ENCODE measurements around the gene ATXN2.

Gene ATXN2

GRCh38 chr12:111437816-111438454 lies 161.2 kb downstream of the ATXN2 start:
- DNase-seq (ENCODE audit: low read depth, low spot score), result no peak

GRCh38 chr12:111436811-111437210 lies 162.3 kb downstream of the ATXN2 start:
- no peak for DNase-seq (ENCODE audit: low read depth, low spot score)

- no peak for DNase-seq (ENCODE audit: low read depth, low spot score)
These were observed 162.8 kb downstream of the ATXN2 start for GRCh38 chr12:111436266-111436665.

- no peak for DNase-seq (ENCODE audit: low read depth, low spot score)
These were observed 163.4 kb downstream of the ATXN2 start for GRCh38 chr12:111435661-111436201.

- no peak for DNase-seq (ENCODE audit: low read depth, low spot score)
These were observed 164.3 kb downstream of the ATXN2 start for GRCh38 chr12:111434680-111435338.

- no peak for DNase-seq (ENCODE audit: low read depth, low spot score)
These were observed 165.1 kb downstream of the ATXN2 start for GRCh38 chr12:111434049-111434448.

- no peak for DNase-seq (ENCODE audit: low read depth, low spot score)
These were observed 167.3 kb downstream of the ATXN2 start for GRCh38 chr12:111431772-111432171.

GRCh38 chr12:111430433-111431353 lies 168.4 kb downstream of the ATXN2 start:
- DNase-seq (ENCODE audit: low read depth, low spot score), result no peak

GRCh38 chr12:111429828-111430432 lies 169.2 kb downstream of the ATXN2 start:
- no peak for DNase-seq (ENCODE audit: low read depth, low spot score)

- DNase-seq (ENCODE audit: low read depth, low spot score), result no peak
These were observed 170.4 kb downstream of the ATXN2 start for GRCh38 chr12:111428728-111429175.

GRCh38 chr12:111428081-111428727 lies 170.9 kb downstream of the ATXN2 start:
- no peak for DNase-seq (ENCODE audit: low read depth, low spot score)

- no peak for DNase-seq (ENCODE audit: low read depth, low spot score)
These were observed 171.6 kb downstream of the ATXN2 start for GRCh38 chr12:111427417-111428074.

- no peak for DNase-seq (ENCODE audit: low read depth, low spot score)
These were observed 172.6 kb downstream of the ATXN2 start for GRCh38 chr12:111426344-111427185.

GRCh38 chr12:111425655-111426054 lies 173.5 kb downstream of the ATXN2 start:
- DNase-seq (ENCODE audit: low read depth, low spot score), result no peak

GRCh38 chr12:111424793-111425251 lies 174.3 kb downstream of the ATXN2 start:
- DNase-seq (ENCODE audit: low read depth, low spot score), result no peak

- DNase-seq (ENCODE audit: low read depth, low spot score), result no peak
These were observed 174.8 kb downstream of the ATXN2 start for GRCh38 chr12:111424189-111424792.

GRCh38 chr12:111420494-111420893 lies 178.6 kb downstream of the ATXN2 start:
- no peak for DNase-seq (ENCODE audit: low read depth, low spot score)

GRCh38 chr12:111419784-111420183 lies 179.3 kb downstream of the ATXN2 start:
- no peak for DNase-seq (ENCODE audit: low read depth, low spot score)

GRCh38 chr12:111418594-111418880 lies 180.6 kb downstream of the ATXN2 start:
- no peak for DNase-seq (ENCODE audit: low read depth, low spot score)

Data from iPS DF 19.7 (cell line).